IMR-90 (cell line): ENCODE results near the gene RGS16. TPM values are rescaled to one million over a fixed set of nuclear protein-coding genes. Genes with fewer than 3 reads are reported as not detected.

ENCODE experiments used
- ATAC-seq: fragments of 200-7000 bp; cut with Tn5 transposase; 2 replicates; pipeline ENCODE4 v1.9.1; 2020; ENCODE audit warnings: low read depth, mild to moderate bottlenecking, moderate library complexity
- BruUV-seq: library from RNA; stranded (reverse); fragments of 400-500 nt; replicated peaks from 2 replicates; lab custom pipeline; 2021; lab: Mats Ljungman, UMichigan
- CTCF ChIA-PET: fragments of 300-600 bp; formaldehyde crosslinking; extraction: SDS; loops from one replicate; lab custom pipeline; 2021; ENCODE audit warnings: antibody characterized with exemption; lab: Yijun Ruan, JAX
- POLR2A ChIA-PET: fragments of 300-600 bp; sonication (Branson Sonifier 250); formaldehyde crosslinking; loops from one replicate; lab custom pipeline; 2022; ENCODE audit warnings: antibody characterized with exemption; ENCODE audit not compliant: unreplicated experiment; lab: Charles Lee
- DNase-seq: peaks from one replicate; pipeline ENCODE4 v3.0.0; 2013
- H2AFZ ChIP-seq: replicated peaks from 2 replicates; pipeline ENCODE3; 2013; ENCODE audit warnings: low read length, mild to moderate bottlenecking; ENCODE audit not compliant: poor library complexity
- H2AK5ac ChIP-seq: 2 replicates; pipeline ENCODE4 v1.6.1; 2013; ENCODE audit warnings: low read depth, low read length, inconsistent platforms
- H2AK9ac ChIP-seq: replicated peaks from 2 replicates; pipeline ENCODE3; 2013; ENCODE audit warnings: mild to moderate bottlenecking, low read depth, low read length, moderate library complexity; ENCODE audit not compliant: poor library complexity
- H2BK120ac ChIP-seq: 2 replicates; pipeline ENCODE4 v1.6.1; 2013; ENCODE audit warnings: low read depth, low read length, inconsistent platforms
- H2BK15ac ChIP-seq: 3 replicates; pipeline ENCODE4 v1.6.1; 2013; ENCODE audit warnings: low read depth, low read length, inconsistent platforms
- H2BK20ac ChIP-seq: 2 replicates; pipeline ENCODE4 v1.6.1; 2013; ENCODE audit warnings: low read depth, mild to moderate bottlenecking, inconsistent platforms, low read length, moderate library complexity
- H2BK5ac ChIP-seq: 2 replicates; pipeline ENCODE4 v1.6.1; 2013; ENCODE audit warnings: mild to moderate bottlenecking, low read depth, low read length, inconsistent platforms; ENCODE audit not compliant: poor library complexity, severe bottlenecking
- H3K14ac ChIP-seq: replicated peaks from 2 replicates; pipeline ENCODE4 v1.6.1; 2013; ENCODE audit warnings: low read depth, low read length, inconsistent platforms
- H3K18ac ChIP-seq: 2 replicates; pipeline ENCODE4 v1.6.1; 2013; ENCODE audit warnings: low read depth, low read length, control low read depth
- H3K23ac ChIP-seq: 2 replicates; pipeline ENCODE4 v1.6.1; 2013; ENCODE audit warnings: low read depth, low read length, inconsistent platforms
- H3K27ac ChIP-seq: 2 replicates; pipeline ENCODE4 v1.5.1; 2013; ENCODE audit warnings: mild to moderate bottlenecking, control low read depth, low read length; ENCODE audit not compliant: insufficient read depth
- H3K27me3 ChIP-seq: 2 replicates; pipeline ENCODE4 v1.6.1; 2013; ENCODE audit warnings: low read length; ENCODE audit not compliant: control insufficient read depth, insufficient read depth
- H3K36me3 ChIP-seq: 2 replicates; pipeline ENCODE4 v1.6.1; 2013; ENCODE audit warnings: low read length, mixed read lengths; ENCODE audit not compliant: control insufficient read depth, insufficient read depth
- H3K4ac ChIP-seq: 2 replicates; pipeline ENCODE4 v1.6.1; 2013; ENCODE audit warnings: low read depth, low read length, inconsistent platforms
- H3K4me1 ChIP-seq: 2 replicates; pipeline ENCODE4 v1.6.1; 2013; ENCODE audit warnings: low read length, mixed read lengths; ENCODE audit not compliant: control insufficient read depth, insufficient read depth
- H3K4me2 ChIP-seq: 2 replicates; pipeline ENCODE4 v1.6.1; 2013; ENCODE audit warnings: low read depth, mild to moderate bottlenecking, control low read depth, low read length, moderate library complexity
- H3K4me3 ChIP-seq: 2 replicates; pipeline ENCODE4 v1.5.1; 2013; ENCODE audit warnings: low read depth, mild to moderate bottlenecking, control low read depth, low read length, moderate library complexity; ENCODE audit not compliant: insufficient read depth
- H3K56ac ChIP-seq: 2 replicates; pipeline ENCODE4 v1.6.1; 2013; ENCODE audit warnings: low read length, inconsistent platforms; ENCODE audit not compliant: insufficient read depth; ENCODE audit errors: extremely low read depth
- H3K79me1 ChIP-seq, 2 experiments: 2 replicates each; pipeline ENCODE4 v1.6.1; 2013; ENCODE audit warnings: low read length in 2 of 2, inconsistent platforms in 1 of 2, low read depth in 1 of 2
- H3K9ac ChIP-seq: 2 replicates; pipeline ENCODE4 v1.6.1; 2013; ENCODE audit warnings: low read depth, low read length, control low read depth
- H3K9me1 ChIP-seq: 2 replicates; pipeline ENCODE4 v1.6.1; 2013; ENCODE audit warnings: low read length, inconsistent platforms; ENCODE audit not compliant: insufficient read depth
- H3K9me3 ChIP-seq: 2 replicates; pipeline ENCODE4 v1.6.1; 2013; ENCODE audit warnings: low read length; ENCODE audit not compliant: control insufficient read depth, insufficient read depth
- H4K20me1 ChIP-seq: 2 replicates; pipeline ENCODE4 v1.6.1; 2013; ENCODE audit warnings: low read length, inconsistent platforms; ENCODE audit not compliant: insufficient read depth
- H4K5ac ChIP-seq: 2 replicates; pipeline ENCODE4 v1.6.1; 2013; ENCODE audit warnings: mild to moderate bottlenecking, low read depth, low read length, control low read depth
- H4K8ac ChIP-seq, 2 experiments: 2 replicates each; pipeline ENCODE4 v1.6.1; 2013; ENCODE audit warnings: low read depth in 2 of 2, low read length in 2 of 2, control low read depth in 1 of 2, inconsistent platforms in 1 of 2
- H4K91ac ChIP-seq: 2 replicates; pipeline ENCODE4 v1.6.1; 2013; ENCODE audit warnings: low read depth, low read length, inconsistent platforms; ENCODE audit not compliant: insufficient read depth
- BHLHE40 ChIP-seq: fragments of 150-350 bp; IDR thresholded peaks from 2 replicates; pipeline ENCODE4 v1.6.1; 2016; ENCODE audit warnings: mild to moderate bottlenecking, low read depth, low read length
- CEBPB ChIP-seq: IDR thresholded peaks from 2 replicates; pipeline ENCODE4 v1.6.1; 2012; ENCODE audit warnings: low read depth, low read length, improper control_type of control experiment
- CHD1 ChIP-seq: IDR thresholded peaks from 2 replicates; pipeline ENCODE4 v1.6.1; 2012; ENCODE audit warnings: low read depth, low read length, improper control_type of control experiment
- CTCF ChIP-seq: conservative IDR thresholded peaks from 2 replicates; pipeline ENCODE4 v1.5.1; 2012; ENCODE audit warnings: mild to moderate bottlenecking, low read depth, low read length, improper control_type of control experiment
- ELK1 ChIP-seq: fragments of 150-350 bp; IDR thresholded peaks from 2 replicates; pipeline ENCODE4 v1.6.1; 2016; ENCODE audit warnings: low read depth, mild to moderate bottlenecking, low read length, moderate library complexity, borderline replicate concordance
- FOS ChIP-seq: fragments of 150-350 bp; IDR thresholded peaks from 2 replicates; pipeline ENCODE4 v1.6.1; 2016; ENCODE audit warnings: low read depth, low read length
- MAFK ChIP-seq: IDR thresholded peaks from 2 replicates; pipeline ENCODE4 v1.6.1; 2012; ENCODE audit warnings: low read depth, low read length, improper control_type of control experiment
- MAZ ChIP-seq: IDR thresholded peaks from 2 replicates; pipeline ENCODE4 v1.6.1; 2012; ENCODE audit warnings: low read depth, mild to moderate bottlenecking, low read length, improper control_type of control experiment, moderate library complexity, borderline replicate concordance
- MXI1 ChIP-seq: IDR thresholded peaks from 2 replicates; pipeline ENCODE4 v1.6.1; 2012; ENCODE audit warnings: low read depth, mild to moderate bottlenecking, low read length, moderate library complexity, borderline replicate concordance
- NFE2L2 ChIP-seq: fragments of 150-350 bp; IDR thresholded peaks from 2 replicates; pipeline ENCODE4 v1.6.1; 2016; ENCODE audit warnings: low read depth, mild to moderate bottlenecking, low read length
- POLR2A ChIP-seq: IDR thresholded peaks from 2 replicates; pipeline ENCODE4 v1.6.1; 2012; ENCODE audit warnings: mild to moderate bottlenecking, low read depth, low read length
- RAD21 ChIP-seq: IDR thresholded peaks from 2 replicates; pipeline ENCODE4 v1.6.1; 2012; ENCODE audit warnings: low read length, improper control_type of control experiment
- RCOR1 ChIP-seq: IDR thresholded peaks from 2 replicates; pipeline ENCODE4 v1.6.1; 2012; ENCODE audit warnings: mild to moderate bottlenecking, low read length, improper control_type of control experiment; ENCODE audit not compliant: insufficient replicate concordance
- RFX5 ChIP-seq: IDR thresholded peaks from 2 replicates; pipeline ENCODE4 v1.8.0; 2012; ENCODE audit warnings: low read depth, mild to moderate bottlenecking, low read length, moderate library complexity
- SMC3 ChIP-seq: fragments of 150-350 bp; IDR thresholded peaks from 2 replicates; pipeline ENCODE4 v1.6.1; 2016; ENCODE audit warnings: low read depth, mild to moderate bottlenecking, antibody characterized with exemption, low read length, moderate library complexity
- USF2 ChIP-seq: fragments of 150-350 bp; IDR thresholded peaks from 2 replicates; pipeline ENCODE4 v1.6.1; 2017; ENCODE audit warnings: mild to moderate bottlenecking, antibody characterized with exemption, low read length, low read depth
- WGBS, 2 experiments: methylation state at CpG; one replicate each; pipeline versions ENCODE4 v1.1.5 to v1.1.7; 2013; ENCODE audit warnings: missing lambda C conversion rate in 2 of 2; ENCODE audit not compliant: insufficient read length in 1 of 2; ENCODE audit errors: extremely low coverage in 2 of 2; 5-methylcytosine and 5-hydroxymethylcytosine counted together
- dilution Hi-C: fragments of 300-500 bp; cut with HindIII; formaldehyde crosslinking; loops from one replicate; pipeline ENCODE4 v1.14.3; 2018; ENCODE audit warnings: low sequenced_read_pairs; ENCODE audit not compliant: unreplicated experiment
- in situ Hi-C: fragments of 300-500 bp; cut with MboI; formaldehyde crosslinking; loops from 3 replicates; pipeline ENCODE4 v1.14.3; 2019; ENCODE audit warnings: low sequenced_read_pairs, inconsistent platforms, mixed read lengths
- intact Hi-C: fragments of 100-400 bp; cut with micrococcal nuclease; formaldehyde crosslinking; loops from 2 replicates; pipeline ENCODE4 v1.10.0; 2022
- polyA plus RNA-seq, 3 experiments: library from polyadenylated mRNA; depleted of rRNA; stranded (reverse); fragments of >200 nt; gene quantifications; 2 replicates each; pipeline ENCODE4 v1.2.3, GENCODE V29; 2012; ENCODE audit warnings: low replicate concordance in 1 of 3
- total RNA-seq: library from RNA; depleted of rRNA; stranded (reverse); fragments of >200 nt; gene quantifications from 2 replicates; pipeline ENCODE4 v1.2.3, GENCODE V29; 2012

Gene RGS16
- total and polyA plus RNA-seq, 2 of the 4 experiments (the other 2 are of a cell fraction) = 0.15 to 0.18 TPM

- in situ Hi-C loops = no loop called here
- ATAC-seq = no peak
- H3K79me1 ChIP-seq = no peaks in the 10 kb centered on the region
Measured at GRCh38 chr1:182568647-182569284, 35.4 kb downstream of the RGS16 start.

More at GRCh38 chr1:182568647-182569284, 35.4 kb downstream of the RGS16 start:
- no peak overlapping the region for H4K8ac ChIP-seq
- H3K14ac ChIP-seq = no peak overlapping the region
- H2AK5ac ChIP-seq = no peak overlapping the region
- H2AFZ ChIP-seq = no peak overlapping the region
- no peaks in the 10 kb centered on the region for H3K4me1 ChIP-seq
- DNase-seq = no peak
- no peaks in the 10 kb centered on the region for H3K9me3 ChIP-seq
- BruUV-seq = no TSS peak
- H4K91ac ChIP-seq = no peak overlapping the region
- intact Hi-C loops = no loop called here
- H3K36me3 ChIP-seq = no peaks in the 10 kb centered on the region
- H3K27ac ChIP-seq = no peak overlapping the region
- no peak overlapping the region for H2AK9ac ChIP-seq
- H4K20me1 ChIP-seq = no peaks in the 10 kb centered on the region
- H3K23ac ChIP-seq = no peak overlapping the region
- no peak overlapping the region for H2BK5ac ChIP-seq
- WGBS, 2 experiments = 50 to 94% methylated on average over 1 of the region's 3 CpGs
- no peak overlapping the region for H3K18ac ChIP-seq
- H2BK15ac ChIP-seq = no peak overlapping the region
- H3K9me1 ChIP-seq = no peaks in the 10 kb centered on the region
- no peak overlapping the region for H4K5ac ChIP-seq
- no peak overlapping the region for H3K9ac ChIP-seq
- no peak overlapping the region for H3K4ac ChIP-seq
- no peak overlapping the region for H2BK20ac ChIP-seq
- H3K56ac ChIP-seq = no peak overlapping the region
- no peak overlapping the region for H3K4me3 ChIP-seq
- dilution Hi-C loops = no loop called here
- POLR2A ChIA-PET = no interaction called here
- H3K4me2 ChIP-seq = no peak overlapping the region
- H2BK120ac ChIP-seq = no peak overlapping the region
- CTCF ChIA-PET = no interaction called here
- no peaks in the 10 kb centered on the region for H3K27me3 ChIP-seq
- TF ChIP-seq MAZ (no peak), RCOR1 (no peak), RAD21 (no peak), SMC3 (no peak), USF2 (no peak), NFE2L2 (no peak), ELK1 (no peak), CHD1 (no peak), RFX5 (no peak), BHLHE40 (no peak), CTCF (no peak), POLR2A (no peak), CEBPB (no peak), MAFK (no peak), MXI1 (no peak), FOS (no peak)
